ENCODE measurements around the gene LDLRAD3.

LDLRAD3 gene

GRCh38 chr11:36139767-36140166 is 195.9 kb downstream of the LDLRAD3 start:
- no peak for DNase-seq (ENCODE audit: low read depth)

DNA sequence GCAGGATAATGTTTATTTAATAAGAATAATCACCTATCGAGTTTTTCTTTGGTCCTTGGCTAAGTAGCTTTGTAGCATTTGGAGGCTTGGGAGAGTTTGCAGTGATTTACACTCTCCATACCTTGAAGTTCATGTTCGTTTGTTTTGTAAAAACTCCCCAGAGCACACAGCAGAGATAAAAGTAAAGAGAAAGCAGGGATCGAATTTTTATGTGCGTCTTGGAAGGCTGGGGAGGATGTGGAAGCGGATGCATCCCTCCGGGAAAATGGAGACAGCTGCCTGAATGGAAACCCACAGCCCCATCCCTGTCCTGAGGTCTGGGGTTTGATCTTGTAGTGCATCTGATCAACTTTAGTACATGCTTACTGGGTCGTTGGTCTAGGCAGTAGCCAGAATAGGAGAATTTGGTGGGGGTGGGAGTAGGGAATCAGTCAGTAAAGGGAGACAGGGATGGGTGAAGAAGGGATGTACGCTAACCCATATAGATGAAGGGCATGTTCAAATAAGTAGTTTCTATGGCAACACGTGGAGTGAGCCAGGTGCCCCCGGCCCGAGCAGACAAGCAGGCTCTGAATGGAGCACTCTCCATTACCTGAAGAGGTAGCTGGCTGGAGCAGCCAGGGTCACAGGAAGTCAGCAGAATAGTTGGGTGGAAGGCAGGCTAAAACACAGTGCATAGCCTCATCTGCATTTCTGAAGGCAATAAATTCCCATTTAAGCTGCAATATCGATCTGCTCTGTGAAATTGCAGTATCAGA is 197.5 kb downstream of the LDLRAD3 start:
- no peak for DNase-seq (ENCODE audit: low read depth)

DNA sequence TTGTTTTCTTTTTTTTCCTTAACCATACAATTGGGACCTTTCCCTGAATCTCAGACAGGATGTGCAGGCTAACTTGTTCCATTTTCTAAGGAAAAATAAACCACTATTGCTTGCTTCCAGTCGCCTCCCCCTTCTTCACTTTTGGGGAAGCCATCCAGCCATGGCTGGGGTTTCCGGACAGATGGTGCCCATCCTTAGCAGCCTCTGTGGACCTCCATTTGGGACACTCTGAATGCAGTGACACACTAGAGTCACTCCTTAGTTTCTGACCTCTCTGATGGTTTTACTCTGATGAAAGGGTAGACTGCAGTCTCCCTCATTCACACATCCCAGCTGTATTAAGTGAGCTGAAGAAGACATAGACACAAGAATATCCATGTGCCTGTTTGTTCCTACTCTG is 198.1 kb downstream of the LDLRAD3 start:
- DNase-seq (ENCODE audit: low read depth), result no peak

DNA sequence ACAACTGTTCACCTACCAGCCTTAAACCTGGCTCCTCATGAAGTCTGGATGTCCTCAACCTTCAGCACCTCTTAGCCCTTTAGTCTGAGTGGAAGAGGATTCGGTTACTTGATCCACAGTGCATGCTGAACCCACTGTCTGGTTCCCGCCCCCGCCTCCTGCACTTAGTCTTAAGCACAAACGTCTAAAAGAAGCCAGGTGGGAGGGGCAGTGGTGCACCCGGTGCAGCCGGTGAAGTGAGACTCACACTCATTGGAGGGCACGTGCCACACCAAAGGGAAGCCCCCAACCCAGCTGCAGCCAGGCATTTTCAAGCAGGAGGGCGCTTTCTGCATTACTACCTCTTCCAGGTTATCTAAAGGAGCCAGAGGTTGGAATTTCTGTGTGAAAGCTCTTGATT is 198.6 kb downstream of the LDLRAD3 start:
- DNase-seq (ENCODE audit: low read depth), result no peak

DNA sequence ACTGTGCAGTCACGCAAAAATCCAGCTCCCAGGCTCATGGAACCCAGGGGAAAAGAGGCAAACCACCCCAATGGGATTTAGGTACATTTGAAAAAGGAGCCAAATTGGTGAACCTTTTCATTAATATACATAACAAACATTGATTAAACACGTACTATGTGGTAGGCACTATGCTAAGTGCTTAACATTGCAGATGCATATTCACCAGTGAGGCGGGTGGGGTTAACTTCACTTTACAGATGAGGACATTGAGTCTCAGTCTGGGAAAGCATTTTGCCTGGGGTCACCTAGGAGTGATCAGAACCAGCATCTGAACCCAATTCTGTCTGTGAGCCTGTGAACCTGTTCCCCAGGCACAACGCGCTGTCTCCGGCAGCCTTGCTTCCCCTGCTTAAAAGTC is 199.0 kb downstream of the LDLRAD3 start:
- DNase-seq (ENCODE audit: low read depth), result no peak

DNA sequence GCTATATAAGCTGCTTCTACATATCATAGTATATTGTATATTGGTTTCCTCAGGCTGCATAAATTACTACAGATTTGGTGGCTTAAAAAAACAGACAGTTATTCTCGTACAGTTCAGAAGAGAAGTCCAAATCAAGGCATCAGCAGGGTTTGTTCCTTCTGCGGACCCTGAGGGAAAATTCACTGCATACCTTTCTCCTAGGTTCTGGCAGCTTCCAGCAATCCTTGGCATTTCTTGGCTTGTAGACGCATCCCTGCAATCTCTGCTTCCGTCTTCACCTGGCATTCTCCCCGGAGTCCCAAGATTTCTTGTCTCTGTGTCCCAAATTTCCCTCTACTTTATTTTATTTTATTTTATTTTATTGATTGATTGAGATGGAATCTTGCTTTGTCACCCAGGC is 202.6 kb downstream of the LDLRAD3 start:
- no peak for DNase-seq (ENCODE audit: low read depth)

- DNase-seq (ENCODE audit: low read depth), result no peak
Observed at GRCh38 chr11:36147491-36147890, 203.6 kb downstream of the LDLRAD3 start.

DNA sequence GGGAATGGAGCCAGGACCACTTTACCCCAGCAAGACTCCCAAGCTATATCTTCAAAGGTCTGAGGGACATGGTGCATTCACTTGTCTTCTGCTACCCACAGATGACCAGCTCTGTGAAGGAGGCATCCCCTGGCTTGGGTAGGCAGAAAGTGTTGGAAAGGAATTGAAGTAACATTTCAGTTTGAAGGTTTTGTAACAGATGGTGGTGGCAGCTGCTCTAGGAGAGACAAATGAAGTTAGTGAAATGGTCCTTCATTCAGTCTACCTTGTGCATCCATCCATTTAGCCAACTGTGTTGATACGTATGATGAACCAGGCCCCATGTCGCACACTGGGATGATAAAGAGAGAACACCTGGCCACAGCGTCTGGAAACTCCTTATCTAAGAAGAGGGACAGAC is 204.8 kb downstream of the LDLRAD3 start:
- no peak for DNase-seq (ENCODE audit: low read depth)

GRCh38 chr11:36149538-36150242 is 205.8 kb downstream of the LDLRAD3 start:
- peak; percentile 99 for DNase-seq (ENCODE audit: low read depth)

- no peak for DNase-seq (ENCODE audit: low read depth)
Observed at GRCh38 chr11:36150986-36151385, 207.1 kb downstream of the LDLRAD3 start.

DNA sequence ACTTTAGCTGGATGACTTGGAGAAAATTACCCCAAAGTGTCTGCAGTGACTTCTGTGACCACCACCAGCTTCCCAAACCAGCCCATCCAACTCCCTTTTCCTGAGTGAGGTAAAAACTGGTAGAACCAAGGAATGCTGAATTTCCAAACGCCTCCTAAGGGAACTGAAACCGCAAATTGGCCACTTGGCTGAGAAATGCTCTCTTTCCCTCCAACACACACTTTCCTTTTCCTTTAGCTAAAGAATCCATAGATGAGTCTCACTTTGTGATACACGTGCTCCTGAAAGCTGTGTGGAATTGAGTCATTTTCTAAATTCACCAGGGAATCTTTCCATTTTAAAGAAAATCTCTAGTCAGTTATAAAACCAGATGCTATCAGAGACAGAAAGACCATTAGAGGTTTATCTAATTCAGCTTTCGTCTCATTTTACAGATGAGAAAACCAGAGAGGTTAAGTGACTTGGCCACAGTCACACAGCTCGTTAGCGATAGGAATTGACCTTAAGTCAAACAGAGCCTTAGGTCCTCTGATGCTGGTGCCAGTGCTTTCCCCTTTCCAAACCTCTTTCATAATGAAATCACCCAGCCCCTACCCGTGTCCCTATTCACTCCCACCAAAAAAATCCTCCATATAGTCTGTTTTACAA is 208.2 kb downstream of the LDLRAD3 start:
- DNase-seq (ENCODE audit: low read depth), result no peak

GRCh38 chr11:36153551-36153950 is 209.7 kb downstream of the LDLRAD3 start:
- DNase-seq (ENCODE audit: low read depth), result no peak

DNA sequence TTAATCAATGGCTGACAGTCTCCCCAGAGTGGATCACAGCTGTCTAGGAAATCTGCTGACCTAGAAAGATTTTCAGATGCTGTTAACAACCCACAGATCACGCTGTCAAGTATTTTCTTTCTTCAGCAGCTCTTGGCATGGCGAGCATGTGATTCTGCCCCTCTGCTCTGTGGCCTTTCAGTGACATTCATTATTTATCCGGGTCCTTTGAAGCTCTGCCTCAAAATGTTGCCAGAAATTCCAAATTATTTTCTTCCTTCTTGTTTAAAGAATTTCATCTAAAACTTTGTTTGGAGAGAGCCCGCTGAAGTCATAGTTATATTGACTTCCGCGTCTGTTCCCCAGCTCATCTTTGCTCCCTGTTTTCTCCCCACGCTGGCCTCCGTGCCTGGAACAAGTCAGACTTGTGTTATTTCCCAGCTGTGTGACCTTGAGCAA is 211.3 kb downstream of the LDLRAD3 start:
- no peak for DNase-seq (ENCODE audit: low read depth)

DNA sequence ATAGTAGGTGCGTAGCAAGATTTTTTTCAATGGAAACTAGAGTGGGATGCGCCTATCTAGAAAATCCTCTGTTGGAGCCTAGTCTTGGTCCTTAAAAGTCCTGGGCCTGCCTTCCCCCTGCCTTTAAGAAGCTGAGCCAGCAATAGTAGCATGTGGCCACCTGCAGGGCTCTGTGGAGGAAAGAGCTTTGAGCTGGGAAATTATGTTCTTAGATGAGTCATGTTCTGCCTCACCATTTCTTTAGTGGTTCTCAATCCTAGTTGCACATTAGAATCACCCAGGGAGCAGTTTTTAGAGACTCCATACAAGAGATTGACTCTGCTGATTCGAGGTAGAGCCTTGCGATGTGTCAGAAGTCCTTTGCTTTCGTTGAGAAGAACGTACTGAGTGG is 211.9 kb downstream of the LDLRAD3 start:
- peak; percentile 51 for DNase-seq (ENCODE audit: low read depth)

DNA sequence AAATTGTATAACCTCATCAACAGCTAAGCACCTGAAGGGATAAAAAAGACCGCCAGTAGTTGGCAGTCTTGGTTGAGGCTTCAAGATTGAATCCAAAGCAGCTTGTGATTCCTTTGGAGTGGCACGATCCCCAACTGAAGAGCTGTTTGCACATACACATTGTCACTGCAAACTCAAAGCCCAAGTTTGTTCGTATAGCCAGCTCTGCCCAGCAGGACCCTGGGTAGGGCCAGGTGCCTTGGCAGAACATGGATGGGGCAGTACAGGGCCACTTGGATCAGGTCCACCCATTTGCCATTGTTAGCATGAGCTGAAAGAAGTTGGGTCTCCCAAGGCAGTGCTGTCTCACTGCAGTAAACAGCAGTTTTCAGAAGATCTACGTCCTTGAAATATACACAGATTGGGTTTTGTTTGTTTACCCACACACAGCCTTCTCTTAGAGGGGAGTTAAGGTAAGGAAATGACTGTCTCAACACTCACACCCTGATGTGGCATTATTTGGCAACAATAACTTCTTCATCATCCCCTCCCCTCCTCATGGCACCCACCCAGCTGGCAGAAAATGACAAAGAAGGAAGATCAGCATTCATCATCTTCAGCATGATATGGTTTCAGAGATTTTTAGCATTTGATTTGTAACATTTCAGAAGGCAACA is 212.4 kb downstream of the LDLRAD3 start:
- peak; percentile 72 for DNase-seq (ENCODE audit: low read depth)

DNA sequence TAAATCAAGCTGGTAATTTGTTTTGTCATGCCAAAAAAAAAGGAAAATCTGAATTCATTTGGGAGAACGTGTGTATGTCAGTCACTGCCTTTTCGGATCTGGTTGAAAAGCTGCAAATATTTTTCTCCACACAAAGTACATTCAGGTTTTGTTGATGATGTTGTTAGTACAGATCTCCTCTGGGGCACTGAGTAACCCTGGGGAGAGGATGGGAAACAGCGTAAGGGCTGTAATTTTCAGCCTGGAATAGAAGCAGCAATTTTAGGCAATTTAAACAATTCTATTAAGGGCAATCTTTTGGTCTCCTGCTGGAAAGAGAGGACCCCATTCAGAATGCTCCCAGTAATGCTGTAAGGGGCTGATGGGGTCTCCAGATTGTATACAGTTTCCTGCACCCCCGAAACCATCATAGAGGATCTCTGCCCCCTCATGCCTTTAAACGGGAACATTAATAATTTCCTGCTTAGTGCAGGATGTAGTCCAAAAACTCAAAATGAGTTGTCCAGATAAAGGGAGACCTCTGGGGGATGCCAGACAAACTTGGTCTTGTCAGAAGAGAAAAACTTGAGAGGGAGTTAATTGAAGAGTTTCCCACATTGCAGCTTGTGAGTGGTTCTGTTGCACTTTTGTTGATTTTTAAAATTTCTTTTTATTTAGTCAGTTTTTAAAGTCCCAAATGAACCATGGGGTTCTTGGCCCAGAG is 213.1 kb downstream of the LDLRAD3 start:
- no peak for DNase-seq (ENCODE audit: low read depth)

- no peak for DNase-seq (ENCODE audit: low read depth)
Observed at GRCh38 chr11:36160091-36160490, 216.2 kb downstream of the LDLRAD3 start.

DNA sequence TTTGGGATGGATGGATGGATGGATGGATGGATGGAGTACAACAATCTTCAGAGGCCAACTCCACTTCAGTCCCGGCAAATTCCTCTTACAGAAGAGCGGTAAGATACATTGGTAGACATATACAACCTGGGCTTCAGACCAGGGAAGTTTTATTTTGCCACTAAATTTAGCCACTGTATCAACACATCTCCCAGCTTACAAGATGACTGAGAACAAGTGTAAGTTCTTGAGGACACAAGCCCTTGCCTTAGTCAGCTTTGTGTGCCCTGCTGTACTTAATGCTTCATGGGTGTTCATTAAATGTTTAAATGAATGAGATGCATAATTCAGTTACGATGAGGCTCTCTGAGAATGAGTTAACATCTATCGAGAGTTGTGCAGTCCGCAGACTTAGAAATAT is 217.7 kb downstream of the LDLRAD3 start:
- no peak for DNase-seq (ENCODE audit: low read depth)

DNA sequence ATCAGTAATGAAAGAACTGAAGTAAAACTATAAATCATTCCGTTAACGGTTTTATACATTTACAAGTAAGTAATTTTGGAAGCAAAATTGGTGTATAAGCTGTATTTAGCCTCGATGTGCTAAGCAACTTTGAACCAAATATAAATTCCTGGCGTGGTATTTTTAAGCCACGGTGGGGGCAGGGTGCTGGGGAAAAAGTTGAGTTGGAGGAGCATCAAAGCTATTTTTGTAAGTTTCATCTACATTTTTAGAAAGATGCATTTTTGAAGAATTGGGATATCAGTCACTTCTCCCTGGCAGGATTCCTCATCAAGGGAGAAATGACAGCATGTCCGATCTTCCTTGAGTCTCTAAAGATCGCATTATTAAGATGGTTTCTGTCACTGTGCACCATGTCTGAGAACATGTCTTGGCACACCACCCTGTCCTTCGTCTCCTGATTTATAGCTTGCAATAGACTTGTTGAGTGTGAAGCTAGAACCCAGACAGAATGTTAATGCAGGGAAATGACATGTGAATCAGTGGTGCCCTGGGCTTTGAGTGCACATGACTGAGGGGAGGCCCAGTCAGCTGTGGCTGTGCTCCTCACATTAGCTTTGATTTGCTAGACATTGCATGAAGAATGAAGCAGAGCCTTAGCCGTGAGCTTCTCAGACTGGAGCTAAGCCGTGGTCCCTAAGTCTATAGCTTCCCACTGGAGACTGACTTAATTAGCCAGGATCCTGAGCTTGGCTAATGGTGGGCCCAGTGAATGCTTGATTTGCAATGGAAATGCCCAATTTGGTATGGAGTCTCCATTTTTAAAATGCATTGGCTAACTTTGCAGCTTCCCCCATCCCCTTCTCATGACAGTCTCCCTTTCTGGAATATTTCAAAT is 218.4 kb downstream of the LDLRAD3 start:
- DNase-seq (ENCODE audit: low read depth), result no peak

DNA sequence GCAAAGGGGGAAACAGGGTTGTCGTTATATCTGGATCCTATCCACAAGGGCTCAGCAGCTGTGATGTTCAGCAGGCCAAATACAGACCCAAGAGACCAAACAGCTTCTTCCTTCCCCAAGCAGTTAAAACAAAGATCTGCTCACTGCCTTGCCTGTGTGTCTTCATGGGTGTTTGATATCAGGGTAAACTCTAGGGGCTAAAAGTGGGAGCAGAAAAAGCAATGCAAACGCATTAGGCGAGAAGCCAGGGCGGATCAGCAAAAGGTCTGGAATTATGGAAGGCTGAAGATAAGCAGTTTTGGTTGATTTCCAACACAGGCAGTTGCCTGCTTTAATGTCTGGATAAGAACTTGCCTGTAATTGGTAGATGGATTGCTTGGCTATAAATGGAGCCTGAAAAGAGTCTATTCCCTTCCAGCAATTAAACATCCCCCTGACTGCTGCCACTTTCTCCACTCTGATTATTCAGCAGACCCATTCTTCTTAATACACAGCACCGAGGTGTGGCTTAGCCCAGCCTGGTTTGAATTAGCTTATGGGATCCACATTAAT is 219.1 kb downstream of the LDLRAD3 start:
- no peak for DNase-seq (ENCODE audit: low read depth)

All from ELR (cell line).